Measurements from ENCODE around the gene PGBD1. TPM values are rescaled to one million over a fixed set of nuclear protein-coding genes. Genes with fewer than 3 reads are reported as not detected.
"Not testable (repeated sequence)": the region's sequence is repeated elsewhere in the genome, so short reads cannot be mapped to it uniquely, and the experiment has no call there.

The PGBD1 gene
- total and polyA plus RNA-seq, 4 donors = 0.74 to 3.7 (median 0.97) TPM

DNA sequence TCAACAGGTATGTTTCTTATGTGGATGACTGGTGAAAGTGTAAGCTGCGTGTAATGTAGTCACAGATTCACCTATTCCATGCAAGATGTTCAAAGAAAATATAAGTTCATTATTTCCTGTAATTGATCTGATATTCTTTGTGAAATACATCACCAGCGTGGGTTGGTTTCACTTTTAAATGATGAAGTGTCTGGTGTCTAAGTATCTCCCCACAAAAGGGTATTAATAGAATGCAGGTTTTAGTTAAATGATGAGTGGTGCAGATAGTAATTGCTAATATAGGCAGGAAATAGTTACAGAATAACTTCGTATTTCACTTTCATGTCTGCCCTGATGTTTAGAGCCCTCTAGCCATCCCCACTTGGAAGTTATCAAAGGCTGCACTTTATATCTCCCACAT, 22.2 kb downstream of the PGBD1 start:
- no peaks in the 10 kb centered on the region for H3K4me1 ChIP-seq (ENCODE audit: control insufficient read depth in 4 of 4, insufficient read depth in 4 of 4, low read length in 3 of 4)
- H3K4me3 ChIP-seq (ENCODE audit: low read depth in 1 of 3, low read length in 3 of 3) = no peak overlapping the region
- WGBS = 88% methylated on average over 3 of the region's 3 CpGs
- DNase-seq (ENCODE audit: low spot score) = no peak
- peaks cover 0 to 8% (median 0%) of the 10 kb centered on the region in 4 donors for H3K36me3 ChIP-seq (ENCODE audit: control insufficient read depth in 4 of 4, insufficient read depth in 3 of 4, low read depth in 1 of 4, low read length in 3 of 4)
- no peak overlapping the region for H3K9ac ChIP-seq (ENCODE audit: low read depth in 1 of 2, low read length in 2 of 2)
- TF ChIP-seq NR2F2 (IDR thresholded peaks at IDR 0.05) = no peak
- no peak for TF ChIP-seq TAF1 (conservative IDR thresholded peaks at IDR 0.05)
- no peak for TF ChIP-seq EGR1 (IDR thresholded peaks at IDR 0.05; ENCODE audit: low read depth in 2 of 2)
- H3K9me3 ChIP-seq (ENCODE audit: control insufficient read depth in 4 of 4, low read length in 3 of 4) = peaks cover 0 to 2% (median 0%) of the 10 kb centered on the region in 4 donors
- no peaks in the 10 kb centered on the region for H3K27me3 ChIP-seq (ENCODE audit: control insufficient read depth in 4 of 4, insufficient read depth in 4 of 4, low read length in 3 of 4)
- no peak overlapping the region for H3K27ac ChIP-seq (ENCODE audit: low read depth in 1 of 2, low read length in 2 of 2)

- H3K9ac ChIP-seq (ENCODE audit: low read depth in 1 of 2, low read length in 2 of 2); DNase-seq (ENCODE audit: low spot score); H3K36me3 ChIP-seq (ENCODE audit: control insufficient read depth in 4 of 4, insufficient read depth in 3 of 4, low read depth in 1 of 4, low read length in 3 of 4); H3K4me1 ChIP-seq (ENCODE audit: control insufficient read depth in 4 of 4, insufficient read depth in 4 of 4, low read length in 3 of 4); H3K27ac ChIP-seq (ENCODE audit: low read depth in 1 of 2, low read length in 2 of 2); H3K27me3 ChIP-seq (ENCODE audit: control insufficient read depth in 4 of 4, insufficient read depth in 4 of 4, low read length in 3 of 4); H3K4me3 ChIP-seq (ENCODE audit: low read depth in 1 of 3, low read length in 3 of 3); H3K9me3 ChIP-seq (ENCODE audit: control insufficient read depth in 4 of 4, low read length in 3 of 4): not testable (repeated sequence)
Observed at GRCh38 chr6:28306363-28306762, 25.0 kb downstream of the PGBD1 start.

- peak overlapping the region in 1 of 3 donors; percentile 16 for H3K4me3 ChIP-seq (ENCODE audit: low read depth in 1 of 3, low read length in 3 of 3)
- H3K27ac ChIP-seq (ENCODE audit: low read depth in 1 of 2, low read length in 2 of 2) = no peak overlapping the region
- H3K9me3 ChIP-seq (ENCODE audit: control insufficient read depth in 4 of 4, low read length in 3 of 4) = peaks cover 0 to 6% (median 3%) of the 10 kb centered on the region in 4 donors
- no peaks in the 10 kb centered on the region for H3K36me3 ChIP-seq (ENCODE audit: control insufficient read depth in 4 of 4, insufficient read depth in 3 of 4, low read depth in 1 of 4, low read length in 3 of 4)
- 90% methylated on average over 9 of the region's 9 CpGs for WGBS
- DNase-seq (ENCODE audit: low spot score) = no peak
- no peak overlapping the region for H3K9ac ChIP-seq (ENCODE audit: low read depth in 1 of 2, low read length in 2 of 2)
- H3K27me3 ChIP-seq (ENCODE audit: control insufficient read depth in 4 of 4, insufficient read depth in 4 of 4, low read length in 3 of 4) = no peaks in the 10 kb centered on the region
- H3K4me1 ChIP-seq (ENCODE audit: control insufficient read depth in 4 of 4, insufficient read depth in 4 of 4, low read length in 3 of 4) = no peaks in the 10 kb centered on the region
- no peak for TF ChIP-seq YY1 (IDR thresholded peaks at IDR 0.05)
- no peak for TF ChIP-seq HNF4A (conservative IDR thresholded peaks at IDR 0.05)
- no peak for TF ChIP-seq SP1 (IDR thresholded peaks at IDR 0.05)
- TF ChIP-seq EGR1 (IDR thresholded peaks at IDR 0.05; ENCODE audit: low read depth in 2 of 2) = no peak
- TF ChIP-seq RAD21 (IDR thresholded peaks at IDR 0.05) = no peak
- no peak for TF ChIP-seq NR2F2 (IDR thresholded peaks at IDR 0.05)
- TF ChIP-seq HNF4G (IDR thresholded peaks at IDR 0.05) = no peak
- TF ChIP-seq ZBTB33 (IDR thresholded peaks at IDR 0.05) = no peak
- no peak for TF ChIP-seq GABPA (IDR thresholded peaks at IDR 0.05 in 1 of 2, conservative IDR thresholded peaks at IDR 0.05 in 1 of 2)
- no peak for TF ChIP-seq CTCF (IDR thresholded peaks at IDR 0.05; ENCODE audit: low read depth, low read length, missing input control)
Observed at GRCh38 chr6:28311139-28311823, 29.9 kb downstream of the PGBD1 start.
